ENCODE results near the gene LZTS2.

- TF ChIP-seq CTCF (IDR thresholded peaks at IDR 0.05): no peak
- peak in 1 of 2 donors; percentile 2 for TF ChIP-seq EP300 (IDR thresholded peaks at IDR 0.05)
These were observed 6.4 kb downstream of the LZTS2 start for GRCh38 chr10:101005869-101006567.

Data from tibial nerve (tissue), 4 donors.